Activated CD8-positive, alpha-beta memory T cell treated with anti-CD3 and anti-CD28 coated beads for 36 hours (primary cell): ENCODE results near the gene NF2. TPM values are rescaled to one million over a fixed set of nuclear protein-coding genes. Genes with fewer than 3 reads are reported as not detected.

Experiments used
- CTCF ChIA-PET: fragments of 350-600 bp; sonication (Branson Sonifier 250); formaldehyde crosslinking; loops from one replicate; lab custom pipeline; 2021; ENCODE audit warnings: antibody characterized with exemption; lab: Charles Lee
- POLR2A ChIA-PET: fragments of 350-600 bp; sonication (Branson Sonifier 250); formaldehyde crosslinking; loops from one replicate; lab custom pipeline; 2021; ENCODE audit warnings: antibody characterized with exemption; lab: Charles Lee
- total RNA-seq, 2 experiments: library from RNA; stranded (reverse); gene quantifications; one replicate each; pipeline ENCODE4 v1.2.3, GENCODE V29; 2021

Gene NF2
- total RNA-seq, 2 experiments from 2014 or later, result 54.2 to 54.7 TPM

DNA sequence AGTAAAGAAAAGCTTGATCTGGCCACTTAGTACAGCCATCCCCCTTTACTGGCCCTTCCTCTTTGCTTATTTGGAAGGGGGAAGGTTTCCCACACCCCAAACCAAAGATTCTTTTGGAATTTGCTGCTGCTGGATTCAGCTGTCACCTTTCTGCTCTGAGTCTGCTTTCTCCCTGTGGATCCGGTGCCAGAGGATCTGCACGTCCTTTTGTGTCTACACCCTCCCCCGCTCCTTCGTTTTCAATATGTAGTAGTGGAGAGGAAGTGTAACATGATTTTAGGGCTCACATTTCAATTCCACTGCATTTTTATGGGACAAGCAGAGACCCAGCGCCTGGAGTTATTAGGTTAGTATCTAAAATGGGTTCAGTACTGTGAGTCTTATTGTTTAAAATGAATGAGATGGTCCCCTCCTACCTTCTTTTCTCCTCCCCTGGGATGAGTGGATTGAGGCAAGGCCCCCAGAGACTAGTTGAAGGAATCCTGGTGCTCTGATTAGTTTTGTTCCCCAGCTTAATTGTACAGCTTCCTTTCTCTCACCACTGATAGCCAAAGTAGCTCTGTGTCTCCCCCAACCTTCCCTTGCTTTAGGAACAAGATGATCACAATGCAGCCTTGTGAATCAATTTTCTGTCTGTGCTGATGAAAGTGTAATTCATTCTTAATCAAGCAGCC, 85.9 kb downstream of the NF2 start:
- ChIA-PET POLR2A (no interaction called here), CTCF (interaction anchor here (0.7 to 1.6 kb wide), 5 partner anchors 16 to 399 kb away, joined by 3 to 4 read pairs (median 3); no protein-coding TSS in a partner anchor)

DNA sequence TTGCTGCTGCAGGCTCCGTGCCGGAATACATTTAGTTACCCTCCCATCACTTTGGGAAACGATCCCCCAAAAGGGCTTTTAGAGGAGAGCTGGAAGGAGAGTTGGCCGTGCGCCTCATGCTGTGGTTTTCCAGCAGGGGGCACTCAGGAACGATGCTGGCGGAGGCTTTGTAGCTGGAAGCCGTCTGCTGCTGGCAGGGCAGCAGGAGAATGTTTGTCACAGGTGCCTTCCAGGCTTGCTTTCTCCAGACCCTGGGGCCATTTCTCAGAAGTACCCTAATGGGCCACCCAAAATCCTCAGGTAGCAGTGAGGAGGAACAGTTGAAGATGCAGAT, 86.4 kb downstream of the NF2 start:
- POLR2A ChIA-PET, result no interaction called here
- CTCF ChIA-PET, result interaction anchor here (1.0 to 1.6 kb wide), 3 partner anchors 389 to 399 kb away, joined by 3 to 4 read pairs (median 3); no protein-coding TSS in a partner anchor

- ChIA-PET CTCF (interaction anchor here (1.0 to 1.6 kb wide), 3 partner anchors 388 to 398 kb away, joined by 3 to 4 read pairs (median 3); no protein-coding TSS in a partner anchor), POLR2A (no interaction called here)
Measured at GRCh38 chr22:29690476-29690875, 87.0 kb downstream of the NF2 start.

DNA sequence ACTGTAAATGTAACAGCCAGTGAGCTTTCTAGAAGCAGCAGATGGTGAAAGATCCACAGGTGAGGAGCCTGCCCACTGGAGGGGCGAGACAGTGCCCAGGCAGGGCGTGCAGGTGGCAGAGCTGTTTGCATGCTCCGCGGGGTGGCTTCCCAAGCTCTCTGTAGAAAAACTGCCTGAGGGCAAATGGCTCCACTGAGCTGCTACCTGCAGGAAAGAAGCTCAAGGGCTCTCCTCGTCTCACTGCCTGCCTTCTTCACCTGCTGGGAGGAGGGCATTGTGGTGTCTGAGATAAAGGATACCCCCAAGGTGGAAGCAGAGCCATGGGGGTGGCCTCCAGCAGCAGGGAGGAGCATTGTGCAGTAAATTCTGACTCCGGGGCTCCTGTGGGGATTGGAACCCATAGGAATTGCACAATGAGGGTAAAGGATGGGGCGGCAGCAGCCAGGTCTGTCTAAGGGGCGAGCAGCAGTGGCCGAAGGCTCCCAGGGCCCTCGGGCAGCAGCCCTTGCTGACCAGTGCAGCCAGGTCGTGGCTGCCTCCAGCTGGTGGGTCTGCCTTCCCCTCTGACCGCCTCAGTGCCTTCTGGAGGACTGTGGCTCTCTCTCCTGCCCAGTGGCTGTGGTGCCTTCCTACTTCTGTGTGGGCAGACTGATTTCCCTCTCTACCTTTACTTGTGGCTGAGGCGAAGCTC, 88.3 kb downstream of the NF2 start:
- POLR2A ChIA-PET, result interaction anchor here (0.5 kb wide), 1 partner anchor 16 kb away, joined by 3 read pairs; no protein-coding TSS in a partner anchor
- CTCF ChIA-PET, result no interaction called here

DNA sequence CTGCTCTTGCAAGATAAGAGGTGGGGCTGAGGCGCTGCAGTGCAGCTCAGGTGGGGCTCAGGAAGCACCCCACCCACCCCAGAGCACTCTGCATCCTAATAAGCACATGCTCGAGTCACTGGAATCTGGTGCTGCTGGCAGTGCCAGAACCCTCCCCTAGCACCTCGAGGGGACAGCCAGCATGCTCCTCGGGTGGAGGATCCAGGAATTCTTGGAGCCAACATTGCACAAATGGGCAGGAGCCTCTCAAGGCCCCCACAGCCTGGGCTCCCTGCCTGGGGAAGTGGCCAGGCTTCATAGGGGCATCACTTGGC, 88.9 kb downstream of the NF2 start:
- CTCF ChIA-PET, result interaction anchor here (1.2 kb wide), 1 partner anchor 313 kb away, joined by 3 read pairs; no protein-coding TSS in a partner anchor
- POLR2A ChIA-PET, result no interaction called here

DNA sequence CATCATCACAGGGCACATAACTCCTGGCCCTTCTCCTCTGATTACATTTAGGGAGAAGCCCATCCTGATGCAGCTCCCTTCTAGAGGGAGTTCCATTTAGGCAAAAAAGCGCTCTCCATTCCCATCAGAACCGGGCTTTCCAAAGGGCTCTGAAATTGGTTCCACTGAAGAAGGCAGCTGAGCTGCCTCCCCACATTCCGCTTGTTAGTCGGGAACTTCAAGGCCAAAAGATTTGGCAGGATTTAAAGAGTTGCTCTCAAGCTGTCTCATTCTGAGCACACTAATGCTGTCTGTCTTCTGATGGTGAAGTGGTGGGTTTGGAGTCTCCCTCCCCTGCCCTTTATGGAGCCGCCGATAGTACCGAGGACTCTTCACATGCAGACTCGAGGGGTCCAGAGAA, 89.7 kb downstream of the NF2 start:
- ChIA-PET CTCF (interaction anchor here (1.2 kb wide), 1 partner anchor 312 kb away, joined by 3 read pairs; no protein-coding TSS in a partner anchor), POLR2A (no interaction called here)

GRCh38 chr22:29693671-29694070, 90.2 kb downstream of the NF2 start:
- POLR2A ChIA-PET, result no interaction called here
- CTCF ChIA-PET, result interaction anchor here (1.2 kb wide), 1 partner anchor 311 kb away, joined by 3 read pairs; no protein-coding TSS in a partner anchor

GRCh38 chr22:29695129-29695926, 91.9 kb downstream of the NF2 start:
- CTCF ChIA-PET, result interaction anchor here (0.5 kb wide), 1 partner anchor 824 kb away, joined by 3 read pairs; no protein-coding TSS in a partner anchor
- POLR2A ChIA-PET, result no interaction called here

GRCh38 chr22:29697853-29698598, 94.6 kb downstream of the NF2 start:
- CTCF ChIA-PET, result interaction anchor here (0.7 kb wide), 1 partner anchor 301 kb away, joined by 3 read pairs; no protein-coding TSS in a partner anchor
- POLR2A ChIA-PET, result no interaction called here

GRCh38 chr22:29700206-29700899, 96.9 kb downstream of the NF2 start:
- ChIA-PET POLR2A (no interaction called here), CTCF (no interaction called here)

DNA sequence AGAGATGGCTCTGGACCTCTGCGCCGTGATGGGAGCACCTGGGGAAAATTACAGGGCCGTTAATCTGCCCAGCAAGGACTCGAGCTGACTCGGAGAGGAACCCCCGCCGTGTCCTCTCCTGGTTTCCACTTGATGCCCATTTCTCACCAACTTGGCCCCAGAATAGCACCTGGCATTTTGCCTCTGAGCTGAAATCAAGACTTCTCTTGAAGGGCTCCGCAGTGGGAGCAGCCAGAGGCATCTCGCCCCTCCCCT, 97.4 kb downstream of the NF2 start:
- ChIA-PET CTCF (no interaction called here), POLR2A (no interaction called here)

DNA sequence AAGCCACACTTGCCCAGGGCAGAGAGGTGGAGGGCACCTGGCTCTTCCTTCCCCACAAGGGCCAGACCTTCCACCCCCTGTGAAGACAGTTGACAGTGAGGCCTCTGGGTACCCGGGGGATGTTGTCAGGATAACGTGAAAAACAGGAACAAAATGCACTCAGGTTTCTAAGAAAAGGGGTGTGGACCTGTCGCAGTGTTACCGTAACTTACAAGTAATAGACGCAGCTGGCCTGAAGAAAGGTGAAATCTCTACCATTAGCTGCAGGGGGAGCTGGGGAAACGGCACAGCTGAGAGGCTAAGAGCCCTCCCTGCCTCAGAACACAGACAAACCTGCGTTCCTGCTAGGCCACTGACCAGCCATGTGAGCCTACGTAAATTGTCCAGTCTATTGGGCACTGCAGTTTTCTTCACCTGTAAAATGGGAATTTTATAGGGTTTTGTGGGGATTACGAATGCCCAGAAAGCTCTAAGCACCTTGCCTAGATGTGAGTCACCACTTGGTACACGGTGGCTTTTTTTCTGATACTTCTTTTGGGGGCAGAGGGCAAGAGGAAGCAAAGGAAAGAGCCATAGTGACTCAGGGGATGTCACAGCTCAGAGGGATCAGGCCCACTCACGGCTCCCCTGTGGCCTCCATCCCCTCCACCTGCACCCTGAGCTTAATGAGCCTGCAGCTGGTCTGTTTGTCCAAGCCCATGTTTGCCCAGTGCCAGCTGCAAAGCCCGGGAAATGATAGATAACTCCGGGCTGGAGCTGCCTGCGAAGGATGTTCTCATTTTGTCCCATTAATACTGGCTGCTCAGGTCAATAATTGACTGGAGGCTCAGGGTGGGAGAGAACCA, 97.9 kb downstream of the NF2 start:
- ChIA-PET POLR2A (no interaction called here), CTCF (interaction anchor here (1.2 kb wide), 1 partner anchor 16 kb away, joined by 3 read pairs; no protein-coding TSS in a partner anchor)

DNA sequence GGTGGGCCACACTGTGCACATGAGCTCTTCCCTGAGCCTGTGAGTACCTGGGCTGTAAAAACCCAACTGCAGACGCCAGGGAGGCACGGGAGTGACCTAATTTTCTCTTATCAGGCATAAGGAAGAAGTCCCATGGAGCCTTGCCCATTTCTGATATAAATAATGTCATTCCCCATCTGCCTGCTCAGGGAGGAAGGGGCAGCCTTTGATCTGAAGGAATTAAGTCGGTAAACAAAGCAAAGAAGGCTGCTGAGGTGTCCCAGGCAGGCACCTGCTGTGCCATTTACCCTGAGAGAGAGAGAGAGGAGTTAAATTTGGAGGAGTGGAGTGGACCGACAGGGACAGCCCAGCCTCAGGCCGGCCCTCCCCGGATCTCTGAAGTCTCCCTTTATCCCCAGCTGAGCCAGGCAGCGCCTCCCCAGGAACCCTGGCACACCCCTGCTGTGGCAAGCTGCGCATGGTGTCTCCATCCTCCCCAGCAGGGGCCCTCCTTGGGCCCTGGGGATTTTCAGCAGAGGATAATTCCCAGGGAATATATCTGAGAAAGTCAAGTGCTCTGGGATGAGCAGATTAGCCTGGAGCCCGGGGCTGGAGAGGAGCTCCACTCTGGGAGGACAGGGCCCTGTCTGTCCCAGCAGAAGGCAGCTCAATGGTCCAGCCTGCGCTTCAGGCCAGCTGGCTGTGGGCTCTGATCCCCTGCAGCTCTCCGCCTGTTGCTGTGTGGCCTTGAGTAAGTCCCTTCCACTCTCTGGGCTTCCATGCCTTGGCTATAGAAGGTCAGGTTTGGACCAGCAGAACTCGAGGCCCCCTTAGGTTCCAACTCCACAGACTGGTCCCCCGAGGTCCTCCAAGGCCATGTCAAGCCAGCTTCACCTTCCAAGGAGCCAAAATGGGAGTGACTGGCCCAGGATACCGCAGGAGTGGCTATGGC, 98.8 kb downstream of the NF2 start:
- ChIA-PET CTCF (interaction anchor here (1.2 kb wide), 1 partner anchor 17 kb away, joined by 3 read pairs; no protein-coding TSS in a partner anchor), POLR2A (no interaction called here)

DNA sequence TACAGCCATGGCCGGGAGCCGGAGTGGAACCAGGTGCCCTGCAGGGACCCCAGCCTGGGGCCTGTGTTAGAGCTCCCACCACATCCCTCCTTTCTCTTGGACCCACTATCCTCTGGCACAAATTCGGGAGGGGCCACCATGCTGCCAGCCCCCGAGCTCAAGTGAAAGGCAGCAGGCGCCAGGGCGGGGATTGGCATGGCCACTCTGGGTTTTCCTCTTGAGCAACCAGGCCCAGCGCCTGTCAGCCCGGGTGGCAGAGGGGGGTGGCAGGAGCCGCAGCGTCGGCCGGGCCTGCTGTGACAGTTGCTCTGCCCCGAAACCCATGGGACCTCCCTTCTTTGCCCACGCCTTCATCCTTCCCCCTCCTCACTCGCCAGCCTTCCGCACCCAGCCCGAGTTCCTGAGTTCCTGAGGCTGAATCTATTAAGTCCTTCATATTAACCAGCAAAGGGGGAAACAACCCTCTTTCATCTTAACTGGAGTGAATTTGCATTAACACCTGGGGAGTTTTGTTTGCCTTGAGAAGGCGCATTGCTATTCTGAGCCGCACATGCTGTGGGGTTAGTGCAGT, 99.6 kb downstream of the NF2 start:
- ChIA-PET POLR2A (no interaction called here), CTCF (interaction anchor here (1.2 kb wide), 1 partner anchor 18 kb away, joined by 3 read pairs; no protein-coding TSS in a partner anchor)

DNA sequence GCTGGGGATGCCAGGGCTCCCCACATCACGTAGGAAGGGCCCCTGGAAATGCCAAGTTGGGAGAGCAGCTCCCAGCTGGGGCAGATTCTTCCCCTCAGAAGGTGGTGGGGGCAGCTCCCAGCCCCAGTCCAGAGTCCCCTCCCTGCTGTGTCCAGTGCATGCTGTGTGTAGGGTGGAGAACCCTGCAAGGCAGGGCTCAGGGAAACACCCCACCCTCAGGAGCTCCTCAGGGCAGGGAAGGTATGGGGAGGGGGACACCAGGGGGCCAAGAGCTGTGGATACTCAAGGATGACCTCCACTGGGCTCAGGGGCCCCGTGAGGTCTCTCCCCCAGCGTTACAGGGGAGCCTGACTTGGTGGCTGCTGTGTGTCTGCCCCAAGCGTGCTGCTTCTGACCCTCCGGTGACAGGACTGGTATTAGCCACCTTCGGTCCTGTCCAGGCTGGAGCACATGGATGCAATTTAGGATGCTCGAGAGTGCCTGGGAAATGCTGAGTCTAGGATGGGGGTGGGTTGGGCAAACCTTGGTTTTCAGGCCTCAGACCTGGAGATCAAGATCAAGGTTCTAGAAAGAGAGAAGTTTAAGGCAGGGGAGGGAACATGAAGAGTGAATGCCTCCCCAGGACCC, 100.2 kb downstream of the NF2 start:
- CTCF ChIA-PET, result no interaction called here
- POLR2A ChIA-PET, result no interaction called here
